ENCODE data around the gene TXNL4A.

TXNL4A gene

GRCh38 chr18:79942786-79943607, 45.4 kb downstream of the TXNL4A start (continued):
- TF ChIP-seq ZNF394 (tag by site-specific recombination; IDR thresholded peaks at IDR 0.05; ENCODE audit: borderline replicate concordance) (no peak), ZBTB21 (tag by site-specific recombination; IDR thresholded peaks at IDR 0.05) (no peak), GFI1B (tag by site-specific recombination; IDR thresholded peaks at IDR 0.05) (no peak), KLF16 (tag by site-specific recombination; IDR thresholded peaks at IDR 0.05) (no peak)

GRCh38 chr18:79942211-79942610, 46.2 kb downstream of the TXNL4A start:
- ChIA-PET POLR2A (interaction anchor here (0.7 kb wide), 1 partner anchor 11 kb away, joined by 3 read pairs; no protein-coding TSS in a partner anchor), CTCF (interaction anchor here (0.7 kb wide), 1 partner anchor 264 kb away, joined by 3 read pairs; no protein-coding TSS in a partner anchor)

GRCh38 chr18:79941473-79942119, 46.8 kb downstream of the TXNL4A start:
- no peak overlapping the region for H3K27ac ChIP-seq (ENCODE audit: extremely low read depth, low read depth, low read length)
- no peaks in the 10 kb centered on the region for H3K9me3 ChIP-seq (ENCODE audit: control insufficient read depth, insufficient read depth, low read depth, low read length)
- no peak overlapping the region for H3K4me3 ChIP-seq (ENCODE audit: low read depth, low read length)
- peaks cover 10 to 37% of the 10 kb centered on the region in 2 experiments for H3K36me3 ChIP-seq (ENCODE audit: control insufficient read depth in 2 of 2, insufficient read depth in 1 of 2, low read length in 2 of 2)
- CTCF ChIA-PET, result interaction anchor here (0.7 kb wide), 1 partner anchor 264 kb away, joined by 3 read pairs; no protein-coding TSS in a partner anchor
- POLR2A ChIA-PET, result interaction anchor here (0.7 to 1.2 kb wide), 2 partner anchors 8 to 12 kb away, joined by 3 read pairs; no protein-coding TSS in a partner anchor
- H3K4me1 ChIP-seq (ENCODE audit: control insufficient read depth, insufficient read depth, low read length), result peaks cover 11% of the 10 kb centered on the region; the same call in 1 of the 2 replicates
- TF ChIP-seq ZBTB6 (tag by site-specific recombination; IDR thresholded peaks at IDR 0.05) (no peak), ZBTB20 (tag by site-specific recombination; IDR thresholded peaks at IDR 0.05) (no peak), ZNF248 (tag by site-specific recombination; IDR thresholded peaks at IDR 0.05) (no peak), ZNF132 (tag by site-specific recombination; IDR thresholded peaks at IDR 0.05; ENCODE audit: borderline replicate concordance) (no peak), SP7 (tag by site-specific recombination; IDR thresholded peaks at IDR 0.05) (no peak), ZSCAN5A (tag by site-specific recombination; IDR thresholded peaks at IDR 0.05) (no peak), ZFP3 (tag by site-specific recombination; IDR thresholded peaks at IDR 0.05; ENCODE audit: low read depth) (no peak), ZNF510 (tag by site-specific recombination; IDR thresholded peaks at IDR 0.05; ENCODE audit: insufficient replicate concordance) (no peak), ZNF394 (tag by site-specific recombination; IDR thresholded peaks at IDR 0.05; ENCODE audit: borderline replicate concordance) (no peak)

More at GRCh38 chr18:79942211-79942610, 46.2 kb downstream of the TXNL4A start:
- H3K4me3 ChIP-seq (ENCODE audit: low read depth, low read length), result no peak overlapping the region
- peaks cover 10 to 38% of the 10 kb centered on the region in 2 experiments for H3K36me3 ChIP-seq (ENCODE audit: control insufficient read depth in 2 of 2, insufficient read depth in 1 of 2, low read length in 2 of 2)
- TF ChIP-seq ZNF24 (tag by site-specific recombination; IDR thresholded peaks at IDR 0.05), result no peak
- TF ChIP-seq ZNF354C (tag by site-specific recombination; IDR thresholded peaks at IDR 0.05; ENCODE audit: borderline replicate concordance, low read depth), result no peak
- TF ChIP-seq ZNF645 (tag by site-specific recombination; IDR thresholded peaks at IDR 0.05), result no peak
- TF ChIP-seq ZNF639 (tag by site-specific recombination; IDR thresholded peaks at IDR 0.05), result no peak
- TF ChIP-seq ZNF2 (tag by site-specific recombination; IDR thresholded peaks at IDR 0.05), result no peak
- H3K4me1 ChIP-seq (ENCODE audit: control insufficient read depth, insufficient read depth, low read length), result peaks cover 11% of the 10 kb centered on the region; the same call in 1 of the 2 replicates
- H3K9me3 ChIP-seq (ENCODE audit: control insufficient read depth, insufficient read depth, low read depth, low read length), result no peaks in the 10 kb centered on the region
- H3K27ac ChIP-seq (ENCODE audit: extremely low read depth, low read depth, low read length), result no peak overlapping the region

Measured in HEK293 (cell line).